NCI-H1092 treated with DMSO at 0.1 percent for 48 hours (cell line): Measurements from ENCODE around the gene IL17D.
"Not testable (repeated sequence)": the region's sequence is repeated elsewhere in the genome, so short reads cannot be mapped to it uniquely, and the experiment has no call there.

Experiments
- DNase-seq: peaks from one replicate; lab custom pipeline; 2025; lab: John Stamatoyannopoulos, UW

IL17D gene, protein sequence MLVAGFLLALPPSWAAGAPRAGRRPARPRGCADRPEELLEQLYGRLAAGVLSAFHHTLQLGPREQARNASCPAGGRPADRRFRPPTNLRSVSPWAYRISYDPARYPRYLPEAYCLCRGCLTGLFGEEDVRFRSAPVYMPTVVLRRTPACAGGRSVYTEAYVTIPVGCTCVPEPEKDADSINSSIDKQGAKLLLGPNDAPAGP

DNA sequence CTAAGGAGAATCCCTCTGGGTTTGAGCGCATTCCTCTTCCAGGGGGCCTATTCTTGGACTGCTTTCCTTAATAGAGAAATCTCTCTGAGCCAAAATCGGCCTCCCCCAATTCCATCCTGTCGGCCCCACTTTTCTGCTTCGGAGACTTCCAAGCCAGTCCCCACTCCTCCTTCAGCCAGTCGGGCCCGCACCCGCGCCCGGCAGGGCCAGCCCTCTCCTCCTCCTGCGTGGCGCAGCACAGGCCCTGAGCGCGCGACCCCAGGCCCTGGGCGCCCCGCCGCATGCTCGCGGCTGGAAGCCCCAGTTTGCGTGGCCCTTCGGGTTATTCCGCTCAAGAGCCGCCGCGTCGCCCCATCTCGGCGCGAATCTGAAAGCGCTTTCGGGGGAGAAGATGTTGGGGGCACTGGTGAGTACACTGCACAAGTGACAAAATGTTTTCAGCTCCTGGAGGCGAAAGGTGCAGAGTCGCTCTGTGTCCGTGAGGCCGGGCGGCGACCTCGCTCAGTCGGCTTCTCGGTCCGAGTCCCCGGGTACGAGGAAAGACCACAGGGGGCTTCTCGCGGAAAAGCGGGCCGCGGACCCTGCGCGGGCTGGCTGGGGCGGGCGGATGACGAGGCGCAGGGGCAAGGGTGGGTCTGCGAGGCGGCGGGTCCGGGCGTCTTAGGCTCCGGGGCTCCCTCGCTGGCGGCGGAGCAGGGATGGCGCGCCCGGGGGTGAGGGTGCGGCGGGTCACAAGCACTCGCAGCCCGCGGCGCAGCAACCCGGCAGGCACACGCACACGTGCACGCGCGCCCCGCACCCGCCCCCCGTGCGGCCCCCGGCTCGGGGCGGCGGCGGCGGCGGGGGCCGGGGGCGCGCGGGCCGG is at the start of gene IL17D:
TSS of gene IL17D (plus strand) at position 785 of the 865 bp plus-strand sequence. CDS start 303 bp downstream, outside the sequence.
- DNase-seq: peak; percentile 29

DNA sequence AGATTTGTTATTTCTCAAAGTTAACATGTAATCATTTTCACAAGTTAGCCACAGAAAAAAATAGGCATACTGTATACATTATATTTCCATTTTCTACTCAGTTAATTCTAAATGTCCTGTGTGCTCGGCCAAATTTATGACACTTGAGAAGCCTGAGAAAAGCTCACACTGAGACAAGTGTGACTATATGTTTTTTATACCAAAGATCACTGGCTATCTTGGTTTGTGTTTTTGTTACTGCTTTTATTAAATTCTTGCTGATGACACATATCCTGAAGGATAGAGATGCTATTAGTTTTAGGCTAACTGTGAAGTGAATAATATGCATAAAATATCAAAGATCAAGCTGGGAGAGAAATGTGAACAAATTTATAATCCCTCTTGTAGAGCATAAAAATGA is 49.3 kb upstream of the IL17D start:
- DNase-seq: no peak

DNA sequence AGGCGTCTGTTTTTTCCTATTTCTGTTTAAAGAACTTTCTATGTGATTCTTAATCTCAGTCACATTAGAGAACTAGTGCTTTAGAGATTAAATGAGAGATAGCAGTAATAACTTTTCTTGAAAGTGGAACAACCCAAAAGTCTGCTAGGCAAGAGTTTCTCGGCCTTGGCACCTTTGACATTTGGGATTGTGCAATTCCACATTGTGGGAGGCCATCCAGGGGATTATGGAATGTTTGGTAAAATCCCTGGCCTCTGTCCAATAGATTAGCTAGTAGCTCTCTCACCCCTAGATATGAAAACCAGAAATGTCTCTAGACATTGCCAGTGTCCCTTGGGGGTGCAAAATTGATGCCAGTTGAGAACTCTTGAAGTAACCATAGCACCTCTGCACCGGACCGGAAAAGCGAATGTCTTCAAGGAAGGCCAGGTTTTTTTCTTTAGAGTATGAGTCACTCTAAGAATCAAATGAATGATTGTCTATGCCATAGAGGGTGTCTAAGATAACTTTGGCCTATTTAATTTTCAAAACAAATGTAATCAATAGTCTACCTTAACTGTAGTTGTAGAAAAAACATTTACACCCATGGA is 45.0 kb upstream of the IL17D start:
- no peak for DNase-seq

DNA sequence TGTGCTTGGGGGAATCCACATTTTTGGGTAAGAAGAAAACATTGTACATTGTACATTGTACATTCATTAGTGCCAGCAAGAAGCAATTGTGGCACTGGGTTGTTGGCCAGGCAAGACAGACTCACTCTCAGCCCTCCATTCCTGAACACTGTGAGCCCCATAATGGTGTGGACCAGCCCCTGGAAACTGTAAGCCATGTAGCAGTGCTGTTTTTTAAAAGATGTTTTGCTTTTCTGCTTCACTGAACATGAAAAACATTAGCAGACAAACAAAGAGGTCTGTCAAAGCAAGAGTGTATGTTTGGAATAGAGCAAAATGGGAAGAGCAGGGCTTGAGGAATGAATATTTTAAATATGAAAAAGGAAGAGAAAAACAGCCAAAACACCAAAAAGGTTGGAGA is 39.1 kb upstream of the IL17D start:
- no peak for DNase-seq

DNA sequence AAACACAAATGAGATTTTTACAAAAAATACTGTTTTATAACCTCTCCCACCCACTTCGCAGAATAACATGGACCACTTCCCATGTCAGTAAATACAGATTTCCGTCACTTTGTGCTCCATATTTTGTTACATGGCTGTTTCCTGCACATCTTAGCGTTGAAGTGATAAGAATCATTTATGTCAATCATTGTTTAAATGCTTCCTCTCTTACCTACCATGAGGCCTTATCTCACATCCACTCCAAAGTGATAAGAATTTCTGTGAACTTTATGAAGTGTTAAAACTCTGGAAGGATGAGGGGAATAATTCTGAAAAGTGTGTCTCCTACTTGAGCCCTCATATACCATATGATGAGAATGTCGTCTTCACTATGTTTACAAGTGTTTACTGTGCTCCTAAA is 36.6 kb upstream of the IL17D start:
- no peak for DNase-seq

DNA sequence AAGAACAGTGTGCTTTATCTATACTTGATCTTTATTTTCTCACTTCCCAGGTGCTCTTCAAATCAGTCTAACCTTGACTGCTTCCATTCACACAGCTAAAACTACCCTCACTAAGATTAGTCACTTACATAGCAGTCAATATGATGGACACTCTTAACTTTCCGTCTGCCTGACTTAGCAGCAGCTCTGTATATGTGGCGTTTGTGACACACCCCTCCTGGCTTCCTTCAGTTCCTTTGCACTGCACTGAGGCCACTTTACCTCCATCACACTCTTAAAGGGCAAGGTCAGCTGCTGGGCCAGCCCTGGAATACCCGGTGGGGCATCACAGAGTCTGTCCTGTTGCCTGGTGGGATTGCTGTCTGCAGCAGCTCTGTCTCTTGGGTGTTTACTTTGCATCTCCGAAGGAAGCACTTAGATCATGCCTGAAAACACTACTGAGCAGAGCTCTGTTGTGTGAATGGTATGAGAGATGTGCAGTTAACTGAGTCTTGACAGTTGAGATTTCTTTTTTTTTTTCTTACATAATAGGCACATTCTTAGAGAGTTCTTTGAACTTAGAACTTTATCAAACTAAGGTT is 35.6 kb upstream of the IL17D start:
- DNase-seq: no peak

DNA sequence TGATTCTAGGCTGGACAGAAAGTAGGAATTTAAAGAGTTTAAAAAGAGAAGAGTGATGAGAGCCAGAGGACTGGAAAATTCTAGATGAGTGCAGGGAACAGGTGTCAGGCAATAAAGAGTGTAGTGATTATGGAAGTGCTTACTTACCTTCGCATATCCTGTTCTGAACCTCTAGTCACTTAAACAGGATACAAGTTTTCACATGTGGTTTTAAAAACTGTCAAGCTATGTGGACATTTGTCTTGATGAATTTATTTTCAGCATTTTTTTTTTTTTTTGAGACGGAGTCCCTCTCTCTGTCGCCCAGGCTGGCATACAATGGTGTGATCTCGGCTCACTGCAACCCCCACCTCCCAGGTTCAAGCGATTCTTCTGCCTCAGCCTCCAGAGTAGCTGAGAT is 34.3 kb upstream of the IL17D start:
- no peak for DNase-seq

DNA sequence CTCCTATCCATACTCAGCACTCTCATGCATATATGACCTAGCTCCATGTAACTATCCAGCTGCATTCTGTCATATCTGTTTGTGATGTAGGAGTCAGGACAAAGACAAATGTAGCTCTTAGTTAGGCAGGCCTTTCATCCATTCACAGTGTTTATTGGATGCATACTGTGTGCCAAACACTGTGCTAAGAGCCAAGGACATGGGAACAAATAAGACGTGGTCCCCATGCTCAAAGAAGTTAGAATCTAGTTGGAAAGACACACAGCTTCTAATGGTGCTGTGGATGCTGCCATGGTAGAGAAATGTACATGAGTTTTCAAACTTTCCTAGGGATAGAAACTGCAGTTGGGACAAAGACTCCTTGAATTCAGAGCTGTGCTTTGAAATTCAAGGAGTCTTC is 31.7 kb upstream of the IL17D start:
- no peak for DNase-seq

DNA sequence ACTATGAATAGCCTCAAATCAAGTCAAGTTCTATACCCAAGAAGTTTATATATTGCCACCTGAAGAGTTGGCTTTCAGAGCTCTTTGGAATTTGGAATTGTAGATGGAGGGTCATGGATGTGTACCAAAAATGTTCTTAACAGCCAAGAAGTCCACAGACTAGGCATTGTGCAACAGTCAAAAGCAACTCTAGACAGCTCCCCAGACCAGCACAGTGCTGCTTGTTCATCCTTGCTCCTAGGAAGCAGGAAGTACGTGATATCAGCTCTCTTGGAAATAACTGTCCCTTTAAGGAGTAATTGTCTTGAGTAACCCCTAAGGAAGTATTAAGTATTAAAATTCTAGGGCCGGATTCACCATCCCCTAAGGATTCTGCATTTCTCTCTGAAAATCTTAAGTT is 30.7 kb upstream of the IL17D start:
- DNase-seq: no peak

DNA sequence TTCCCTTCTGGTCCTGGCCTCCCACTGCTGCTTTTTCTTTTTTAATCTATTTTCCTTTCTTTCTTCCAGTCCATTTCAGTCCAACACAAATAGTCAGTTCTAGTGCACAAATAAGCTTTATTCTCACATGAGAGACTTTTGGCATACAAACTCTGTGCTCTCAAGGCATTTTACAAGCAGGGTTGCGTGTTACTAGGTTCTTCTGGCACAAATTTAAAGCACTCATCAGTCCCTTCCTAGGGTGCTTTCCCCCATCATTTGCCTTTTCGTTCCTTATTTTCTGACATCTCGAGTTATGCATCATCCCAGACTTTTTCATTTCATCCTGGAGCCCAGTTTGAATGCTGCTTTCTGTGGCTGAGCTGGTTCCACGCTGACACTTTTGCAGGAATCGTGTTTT is 29.8 kb upstream of the IL17D start:
- no peak for DNase-seq

DNA sequence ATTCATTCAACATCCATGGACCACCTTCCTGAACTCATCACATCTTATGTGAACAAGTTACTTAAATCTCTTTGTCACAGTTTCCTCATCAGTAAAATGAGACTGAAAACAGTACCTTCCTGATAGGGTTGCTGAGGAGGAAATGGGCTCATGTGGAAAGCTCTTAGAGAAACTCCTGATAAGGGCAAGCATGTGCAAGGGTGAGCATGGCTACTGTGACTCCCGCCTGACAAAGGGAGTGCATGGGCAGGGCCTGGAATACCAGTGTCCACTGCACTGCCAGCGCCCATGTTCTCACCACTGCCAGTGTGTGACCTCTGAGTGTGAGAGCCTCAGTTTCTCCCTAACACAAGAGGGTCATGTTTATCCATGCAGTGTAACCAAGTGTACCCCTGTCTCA is 27.3 kb upstream of the IL17D start:
- no peak for DNase-seq

DNA sequence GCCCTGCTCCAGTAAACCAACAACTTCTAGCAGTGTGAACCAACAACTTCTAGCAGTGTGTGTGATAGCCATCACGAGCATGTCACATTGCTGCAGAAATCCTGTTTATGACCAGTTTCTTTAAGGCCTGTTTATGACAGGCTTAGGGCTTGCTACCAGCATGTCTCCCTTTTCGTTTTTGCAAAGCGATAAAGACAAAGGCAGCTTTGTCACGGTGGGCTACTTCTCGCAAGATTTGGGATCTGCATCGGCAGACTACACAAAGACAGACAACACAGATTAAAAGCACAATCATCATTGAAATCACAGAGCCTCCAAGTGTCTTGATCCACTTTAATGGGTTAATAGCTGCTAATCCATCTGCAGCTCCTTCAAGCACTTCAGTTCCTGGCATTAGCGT is 24.9 kb upstream of the IL17D start:
- DNase-seq: not testable (repeated sequence)

DNA sequence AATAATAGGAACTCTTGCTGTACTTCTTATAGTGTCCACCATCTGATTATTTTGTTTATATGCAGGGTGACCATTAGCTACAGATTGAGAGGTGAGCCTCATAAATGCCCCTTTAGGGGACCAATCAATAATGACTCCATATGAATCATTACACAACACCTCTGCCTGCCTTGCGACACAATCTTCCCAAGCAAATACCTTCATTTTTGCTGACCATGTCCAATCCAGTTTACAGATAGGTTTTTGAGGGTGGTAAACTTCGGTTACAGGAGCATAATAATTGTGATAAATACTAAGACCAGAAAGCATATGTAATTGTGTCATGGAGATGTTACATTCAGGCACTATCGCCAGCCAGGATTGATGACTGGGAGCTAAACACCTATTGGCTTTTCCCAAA is 23.6 kb upstream of the IL17D start:
- DNase-seq: no peak

DNA sequence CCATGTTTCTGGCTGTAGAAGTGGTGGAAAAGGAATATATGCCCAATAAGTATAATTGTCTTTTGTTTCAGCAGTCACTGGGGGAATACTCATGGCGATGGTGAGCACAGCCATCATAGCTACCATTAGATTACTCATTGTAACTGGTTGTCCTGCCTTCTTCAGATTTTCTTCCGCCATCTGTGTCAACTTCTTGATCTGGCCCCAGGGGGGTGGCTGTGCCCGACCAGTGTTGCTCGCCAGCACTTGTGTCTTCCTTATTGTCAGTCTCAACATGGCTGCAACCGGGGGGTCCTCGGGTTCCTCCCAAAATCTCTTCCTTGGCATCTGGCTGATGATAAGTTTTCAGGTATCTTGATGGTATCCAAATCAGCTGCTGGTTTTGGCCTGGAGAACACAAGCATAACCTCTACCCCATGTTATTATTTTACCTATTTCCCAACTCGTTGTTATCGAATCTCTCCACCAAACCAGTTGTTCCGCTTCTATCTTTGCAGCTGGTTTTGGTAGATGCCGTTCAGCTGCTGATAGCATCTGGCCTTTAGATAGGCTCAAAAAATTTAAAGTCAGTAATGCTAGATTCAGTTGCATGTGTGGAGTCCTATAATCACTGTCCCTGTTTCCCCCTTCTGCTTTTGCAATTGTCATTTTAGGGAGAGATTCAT is 23.0 kb upstream of the IL17D start:
- no peak for DNase-seq

DNA sequence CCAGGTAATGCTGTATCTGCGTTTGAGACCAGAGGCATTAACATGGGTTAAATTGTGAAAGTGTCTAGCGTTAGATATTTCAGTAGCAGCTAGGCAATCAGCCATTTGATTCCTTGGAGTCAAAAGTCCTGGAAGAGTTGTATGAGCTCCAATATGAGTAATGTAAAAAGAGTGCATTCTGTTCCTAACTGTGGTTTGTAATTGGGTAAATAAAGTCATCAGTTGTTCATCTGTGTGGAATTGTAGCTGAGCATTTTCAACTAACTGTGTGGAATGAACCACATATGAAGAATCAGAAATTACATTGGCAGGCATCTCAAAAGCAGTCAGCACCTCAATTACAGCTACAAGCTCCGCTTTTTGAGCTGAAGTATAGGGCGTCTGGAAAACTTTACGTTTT is 22.0 kb upstream of the IL17D start:
- DNase-seq: not testable (repeated sequence)

DNA sequence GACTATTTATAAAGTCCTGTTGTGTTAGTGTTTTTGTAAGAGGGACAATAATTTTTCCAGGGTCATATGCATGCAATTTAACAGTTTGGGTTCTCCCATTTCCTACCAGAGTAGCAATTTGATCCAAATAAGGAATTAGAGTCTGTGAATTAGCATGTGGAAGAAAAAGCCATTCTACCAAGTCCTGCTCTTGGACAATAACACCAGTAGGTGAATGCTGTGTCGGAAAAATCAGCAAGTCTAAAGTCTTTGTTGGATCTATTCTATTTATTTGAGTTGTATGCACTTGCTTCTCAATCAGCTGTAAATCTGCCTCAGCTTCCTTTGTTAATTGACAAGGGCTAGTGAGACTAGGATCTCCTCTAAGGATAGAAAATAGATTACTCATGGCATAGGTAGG is 21.4 kb upstream of the IL17D start:
- DNase-seq: no peak

DNA sequence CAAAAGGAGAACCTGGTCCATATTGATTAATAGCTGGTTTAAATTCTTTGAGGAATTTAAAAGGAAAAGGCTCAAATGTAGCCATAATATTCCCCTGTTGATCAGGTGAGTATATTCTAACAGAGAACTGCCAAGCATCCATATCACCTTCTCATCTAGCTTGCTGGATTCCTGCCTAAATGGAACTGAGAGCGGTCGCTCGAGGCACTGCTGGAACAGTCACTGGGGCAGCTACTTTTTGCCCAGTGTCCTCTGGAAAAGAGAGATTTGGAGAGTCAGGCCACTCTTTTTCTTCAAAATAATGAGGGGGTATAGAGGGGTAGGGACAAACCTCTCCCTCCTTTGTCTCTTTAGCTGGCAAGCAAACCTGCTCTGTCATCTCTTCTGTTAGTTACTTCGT is 19.5 kb upstream of the IL17D start:
- no peak for DNase-seq

DNA sequence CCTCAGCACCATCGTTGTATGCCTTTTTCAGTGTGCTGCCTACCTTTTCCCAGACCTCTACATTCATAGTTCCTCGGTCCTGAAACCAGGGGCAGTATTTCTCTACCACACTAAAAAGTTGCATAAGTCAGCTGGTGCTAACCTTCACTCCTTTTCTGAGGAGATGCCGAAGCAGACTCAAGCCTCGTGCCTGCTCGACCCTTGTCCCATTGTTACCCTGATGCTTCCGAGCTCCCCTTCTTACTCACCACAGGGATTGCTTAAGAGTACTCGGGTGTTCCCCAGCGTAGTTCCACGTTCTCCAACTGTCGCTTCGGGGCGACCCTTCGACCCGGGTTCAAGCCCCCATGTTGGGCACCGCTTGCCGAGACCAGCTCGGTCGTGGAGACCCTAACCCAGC is 19.0 kb upstream of the IL17D start:
- no peak for DNase-seq

DNA sequence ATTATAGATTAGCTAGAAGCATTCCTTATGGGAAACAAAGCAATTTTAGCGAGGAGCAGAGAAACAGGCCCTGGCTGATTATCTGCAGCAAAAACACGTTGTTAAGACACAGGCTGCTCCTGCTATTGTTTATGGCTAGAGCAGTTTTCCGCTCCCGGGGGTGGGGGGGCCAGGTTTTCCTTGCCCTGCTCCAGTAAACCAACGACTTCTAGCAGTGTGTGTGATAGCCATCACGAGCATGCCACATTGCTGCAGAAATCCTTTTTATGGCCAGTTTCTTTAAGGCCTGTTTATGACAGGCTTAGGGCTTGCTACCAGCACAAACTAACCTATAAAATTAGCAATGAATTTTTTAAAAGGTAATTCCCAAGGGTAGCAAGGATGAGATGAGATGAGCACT is 18.4 kb upstream of the IL17D start:
- DNase-seq: no peak

DNA sequence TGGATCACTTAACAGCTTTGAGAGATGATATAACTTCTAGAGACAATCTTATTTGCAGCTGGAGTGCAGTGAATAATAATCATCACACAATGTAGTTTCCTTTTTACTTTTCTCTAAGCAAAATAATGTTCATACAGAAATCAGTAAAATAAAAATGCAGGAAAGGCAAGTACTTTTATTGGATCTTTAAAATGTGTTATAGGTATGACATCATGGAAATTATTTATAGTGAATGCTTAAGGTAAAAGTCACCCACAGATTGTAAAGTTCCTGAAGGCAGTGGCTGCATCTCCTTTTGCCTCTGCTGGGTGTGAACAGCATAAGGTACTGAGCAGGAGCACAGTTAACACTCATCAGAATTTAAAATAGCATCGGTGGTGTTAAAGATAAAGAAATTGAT is 17.3 kb upstream of the IL17D start:
- DNase-seq: no peak

DNA sequence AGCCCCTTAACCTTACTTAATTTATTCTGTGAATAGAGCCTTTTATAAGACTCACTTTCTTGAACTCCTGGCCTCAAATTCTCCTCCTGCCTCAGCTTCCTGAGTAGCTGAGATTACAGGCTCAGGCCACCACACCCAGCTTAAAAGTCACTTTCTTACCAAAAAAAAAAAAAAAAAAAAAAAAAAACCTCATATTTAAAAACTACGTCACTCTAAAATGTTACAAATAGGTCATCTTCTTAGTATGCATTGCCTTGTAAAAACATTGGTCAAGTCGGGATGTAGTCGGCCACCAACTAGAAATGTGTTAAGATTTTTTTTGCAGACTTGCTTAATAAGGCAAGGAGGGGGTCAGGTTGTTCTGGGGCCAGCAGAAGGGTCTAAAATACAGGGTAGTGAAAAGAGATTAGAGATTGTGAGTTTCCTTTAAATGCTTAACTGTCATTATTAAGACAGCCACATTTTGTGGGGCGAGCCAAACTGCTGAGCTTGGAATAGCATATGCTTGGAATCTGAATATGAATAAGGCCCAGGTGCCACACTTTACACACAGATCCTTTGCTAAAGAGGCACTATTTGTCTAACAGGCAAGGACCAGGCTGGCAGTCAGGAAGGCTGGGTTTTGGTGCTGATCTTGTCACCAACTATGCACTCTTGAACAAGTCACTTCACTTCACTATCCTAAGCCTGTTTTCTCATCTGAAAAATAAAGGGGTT is 16.5 kb upstream of the IL17D start:
- no peak for DNase-seq

DNA sequence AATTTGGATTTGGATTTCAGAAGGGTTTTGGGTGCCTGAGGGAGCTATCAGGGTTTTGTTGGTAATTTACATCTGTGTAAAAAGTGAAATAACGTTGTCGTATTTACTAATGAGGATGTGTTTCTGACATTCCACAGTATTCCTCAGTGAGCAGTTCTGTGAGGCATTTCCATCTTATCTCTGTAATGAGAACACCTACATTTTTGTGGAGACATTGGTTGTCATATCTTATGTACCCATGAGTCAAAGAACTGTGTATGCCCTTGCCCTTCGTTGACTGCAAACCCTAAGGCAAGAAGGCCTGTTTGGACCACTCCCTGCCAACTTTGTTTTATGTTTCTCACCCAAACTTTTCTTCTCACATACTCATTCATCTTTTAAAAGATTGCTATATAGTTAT is 14.2 kb upstream of the IL17D start:
- no peak for DNase-seq
